HEK293 (cell line): ENCODE data around the gene OR52N5.

Experiments
- SP7 ChIP-seq: fragments of 450-650 bp; formaldehyde crosslinking; IDR thresholded peaks from 2 replicates; pipeline ENCODE4 v1.5.1; 2016; ENCODE audit warnings: missing biosample characterization, missing genetic modification characterization
- ZBTB7A ChIP-seq: fragments of 450-650 bp; formaldehyde crosslinking; IDR thresholded peaks from 2 replicates; pipeline ENCODE4 v1.5.1; 2016; ENCODE audit warnings: low read depth, missing biosample characterization, missing genetic modification characterization
- ZNF335 ChIP-seq: fragments of 450-650 bp; formaldehyde crosslinking; conservative IDR thresholded peaks from 2 replicates; pipeline ENCODE4 v1.5.1; 2016; ENCODE audit warnings: missing biosample characterization, missing genetic modification characterization
- ZNF658 ChIP-seq: fragments of 450-650 bp; formaldehyde crosslinking; IDR thresholded peaks from 2 replicates; pipeline ENCODE4; 2016; ENCODE audit warnings: missing biosample characterization, missing genetic modification characterization
- ZNF660 ChIP-seq: fragments of 450-650 bp; IDR thresholded peaks from 2 replicates; pipeline ENCODE4 v1.5.1; 2018; ENCODE audit warnings: missing biosample characterization, mild to moderate bottlenecking, missing genetic modification characterization
- TF ChIP-seq, protein P1 (sequence below): fragments of 450-650 bp; formaldehyde crosslinking; IDR thresholded peaks from 2 replicates; pipeline ENCODE4 v1.5.1; 2016; ENCODE audit warnings: missing biosample characterization, missing genetic modification characterization
- TF ChIP-seq, protein P2 (sequence below): fragments of 450-650 bp; formaldehyde crosslinking; IDR thresholded peaks from 2 replicates; pipeline ENCODE4 v1.5.1; 2016; ENCODE audit warnings: missing biosample characterization, missing genetic modification characterization

DNA sequence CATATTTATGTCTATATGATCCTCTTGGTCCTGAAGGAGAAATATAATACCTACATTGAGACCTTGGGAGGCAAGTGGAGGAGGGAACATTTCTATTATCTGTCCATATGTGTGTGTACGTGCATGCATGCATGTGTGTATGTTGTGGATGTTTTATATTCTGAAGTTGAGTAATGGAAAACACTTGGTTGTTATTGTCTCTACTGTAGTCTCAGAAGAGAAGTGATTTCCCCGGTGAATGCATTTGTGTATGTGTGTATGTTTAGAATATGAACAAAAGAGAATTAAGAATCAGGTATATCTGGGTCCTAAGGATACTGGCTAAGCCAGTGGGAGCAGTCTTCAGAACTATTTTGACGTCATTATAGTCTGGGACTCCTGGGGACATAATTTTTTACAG, 8.0 kb upstream of the OR52N5 start, which contains the start of gene OR52N1:
- TF ChIP-seq, protein P1, sequence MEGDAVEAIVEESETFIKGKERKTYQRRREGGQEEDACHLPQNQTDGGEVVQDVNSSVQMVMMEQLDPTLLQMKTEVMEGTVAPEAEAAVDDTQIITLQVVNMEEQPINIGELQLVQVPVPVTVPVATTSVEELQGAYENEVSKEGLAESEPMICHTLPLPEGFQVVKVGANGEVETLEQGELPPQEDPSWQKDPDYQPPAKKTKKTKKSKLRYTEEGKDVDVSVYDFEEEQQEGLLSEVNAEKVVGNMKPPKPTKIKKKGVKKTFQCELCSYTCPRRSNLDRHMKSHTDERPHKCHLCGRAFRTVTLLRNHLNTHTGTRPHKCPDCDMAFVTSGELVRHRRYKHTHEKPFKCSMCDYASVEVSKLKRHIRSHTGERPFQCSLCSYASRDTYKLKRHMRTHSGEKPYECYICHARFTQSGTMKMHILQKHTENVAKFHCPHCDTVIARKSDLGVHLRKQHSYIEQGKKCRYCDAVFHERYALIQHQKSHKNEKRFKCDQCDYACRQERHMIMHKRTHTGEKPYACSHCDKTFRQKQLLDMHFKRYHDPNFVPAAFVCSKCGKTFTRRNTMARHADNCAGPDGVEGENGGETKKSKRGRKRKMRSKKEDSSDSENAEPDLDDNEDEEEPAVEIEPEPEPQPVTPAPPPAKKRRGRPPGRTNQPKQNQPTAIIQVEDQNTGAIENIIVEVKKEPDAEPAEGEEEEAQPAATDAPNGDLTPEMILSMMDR, result no peak
- TF ChIP-seq, protein P2, sequence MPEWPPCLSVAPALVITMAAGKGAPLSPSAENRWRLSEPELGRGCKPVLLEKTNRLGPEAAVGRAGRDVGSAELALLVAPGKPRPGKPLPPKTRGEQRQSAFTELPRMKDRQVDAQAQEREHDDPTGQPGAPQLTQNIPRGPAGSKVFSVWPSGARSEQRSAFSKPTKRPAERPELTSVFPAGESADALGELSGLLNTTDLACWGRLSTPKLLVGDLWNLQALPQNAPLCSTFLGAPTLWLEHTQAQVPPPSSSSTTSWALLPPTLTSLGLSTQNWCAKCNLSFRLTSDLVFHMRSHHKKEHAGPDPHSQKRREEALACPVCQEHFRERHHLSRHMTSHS, result no peak
- TF ChIP-seq ZBTB7A, result no peak
- no peak for TF ChIP-seq ZNF658 (tag by site-specific recombination)
- TF ChIP-seq SP7, result no peak
- no peak for TF ChIP-seq ZNF660 (tag by site-specific recombination)
- TF ChIP-seq ZNF335 (tag by site-specific recombination), result no peak
